Left renal pelvis (tissue), 4 donors: ENCODE results near the gene GJA5. TPM values are rescaled to one million over a fixed set of nuclear protein-coding genes. Genes with fewer than 3 reads are reported as not detected.

Source experiments
- DNase-seq, 4 donors: peaks; one replicate each; pipeline ENCODE4 v3.0.0-alpha.2; 2013; ENCODE audit warnings: low read depth in 4 of 4, low spot score in 3 of 4
- polyA plus RNA-seq, 4 donors: library from polyadenylated mRNA; unstranded; fragments of 120-200 nt; gene quantifications; one replicate each; pipeline ENCODE4 v1.2.1, GENCODE V29; 2013; ENCODE audit not compliant: insufficient read length in 4 of 4

Gene GJA5
- polyA plus RNA-seq = 10 to 100 TPM; 10.7 to 29.6 (median 22.4) TPM

DNA sequence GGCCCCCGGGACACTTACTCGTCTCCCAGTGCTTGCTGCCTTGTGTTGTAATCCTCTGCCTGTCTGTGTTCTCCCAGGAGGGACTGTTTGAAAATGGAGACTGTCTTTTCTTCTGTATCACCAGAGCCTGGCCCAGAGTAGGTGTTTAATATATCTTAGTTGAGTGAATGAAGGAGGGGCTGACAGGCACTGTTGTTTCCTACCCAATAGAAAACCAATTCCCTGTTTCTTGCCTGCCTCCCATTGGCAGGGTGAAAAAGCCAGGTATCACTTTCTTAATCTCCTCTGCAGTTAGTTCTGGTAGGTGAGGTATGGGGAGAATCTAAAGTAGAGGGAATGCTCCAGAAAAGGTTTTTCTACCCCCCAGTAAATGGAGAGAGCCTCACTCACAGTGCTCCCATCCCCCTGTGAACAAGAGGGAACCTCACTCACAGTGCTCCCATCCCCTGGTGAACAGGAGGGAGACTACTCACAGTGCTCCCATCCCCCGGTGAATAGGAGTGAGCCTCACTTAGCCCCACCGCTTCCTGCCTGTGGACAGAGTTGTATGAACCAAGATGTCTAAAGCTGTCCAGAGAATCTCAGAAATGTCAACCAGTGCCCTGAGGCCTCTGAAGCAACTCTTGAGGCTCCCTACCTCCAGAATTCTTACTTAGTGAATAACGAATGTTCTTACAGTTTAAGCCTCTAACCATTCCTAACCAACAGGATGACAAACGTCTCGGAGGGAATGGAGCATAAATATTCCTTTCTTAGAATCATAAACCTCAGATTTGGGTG, at the start of gene GJA5:
Gene GJA5, minus strand, starts transcription at position 122 of the 780 bp plus-strand sequence. CDS start 1,364 bp downstream, outside the sequence.
- DNase-seq = no peak

DNA sequence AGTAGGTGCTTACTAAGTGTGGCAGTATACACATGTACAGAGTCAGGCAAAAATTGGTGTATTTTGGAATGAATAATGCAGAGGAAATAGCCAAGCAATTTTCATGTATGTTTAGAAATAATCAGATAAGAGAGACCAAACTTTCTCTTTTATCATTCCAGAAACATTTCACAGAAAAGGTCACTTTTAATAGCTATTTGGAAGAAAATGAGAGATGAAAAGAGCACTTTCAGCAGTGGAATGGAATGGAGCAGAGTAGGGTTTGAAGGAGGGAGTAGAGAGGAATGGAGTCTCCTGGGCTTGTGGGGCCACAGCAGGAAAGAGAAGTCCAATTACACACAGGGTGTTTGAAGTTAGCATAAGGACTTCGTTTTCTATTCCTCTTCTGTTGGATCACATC, 48.8 kb upstream of the GJA5 start:
- no peak for DNase-seq

DNA sequence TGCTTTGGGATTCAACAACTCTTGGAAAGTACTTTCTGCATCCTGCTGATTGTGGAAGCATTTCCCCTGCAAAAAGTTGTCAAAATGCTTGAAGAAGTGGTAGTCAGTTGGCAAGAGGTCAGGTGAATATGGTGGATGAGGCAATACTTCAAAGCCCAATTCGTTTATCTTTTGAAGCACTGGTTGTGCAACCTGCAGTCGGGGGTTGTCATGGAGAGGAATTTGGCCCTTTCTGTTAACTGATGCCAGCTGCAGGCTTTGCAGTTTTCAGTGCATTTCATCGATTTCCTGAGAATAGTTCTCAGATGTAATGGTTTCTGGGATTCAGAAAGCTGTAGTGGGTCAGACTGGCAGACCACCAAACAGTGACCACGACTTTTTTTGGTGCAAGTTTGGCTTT, 47.6 kb upstream of the GJA5 start:
- DNase-seq = no peak

GRCh38 chr1:147807405-147807804, 47.0 kb upstream of the GJA5 start:
- DNase-seq = no peak

DNA sequence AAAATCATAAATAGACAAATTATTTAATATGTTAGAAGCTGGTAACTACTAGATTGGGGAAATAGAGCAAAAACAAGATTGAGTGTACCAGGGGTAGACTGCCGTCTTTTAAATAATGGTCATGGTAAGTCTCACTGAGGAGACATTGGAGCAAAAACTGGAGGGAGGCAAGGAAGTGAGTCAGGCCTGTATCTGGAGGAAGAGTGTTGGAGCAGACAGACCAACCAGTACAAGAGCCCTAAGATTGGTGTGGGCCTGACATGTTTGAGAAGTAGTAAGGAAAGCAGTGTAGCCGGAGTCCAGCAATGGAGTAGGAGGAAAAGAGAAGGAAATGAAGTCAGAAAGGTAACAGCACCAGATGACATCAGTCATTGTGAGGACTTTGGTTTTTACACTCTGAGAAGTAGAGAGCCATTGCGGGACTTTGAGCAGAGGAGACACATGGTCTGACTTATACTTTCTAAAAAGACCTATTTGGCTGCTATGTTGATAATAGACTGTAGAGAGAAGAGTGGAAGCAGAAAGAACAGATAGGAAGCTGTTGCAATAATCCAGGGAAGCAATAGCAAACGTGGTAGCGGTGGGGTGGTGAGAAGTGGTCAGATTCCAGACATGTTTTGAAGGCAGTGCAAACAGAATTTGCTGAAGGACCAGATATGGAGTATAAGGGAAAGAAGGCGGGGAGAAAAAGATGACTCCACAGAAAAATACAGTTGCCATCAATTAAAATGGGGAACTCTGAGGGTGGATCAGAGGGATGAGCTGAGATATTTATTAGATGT, 44.7 kb upstream of the GJA5 start:
- no peak for DNase-seq

DNA sequence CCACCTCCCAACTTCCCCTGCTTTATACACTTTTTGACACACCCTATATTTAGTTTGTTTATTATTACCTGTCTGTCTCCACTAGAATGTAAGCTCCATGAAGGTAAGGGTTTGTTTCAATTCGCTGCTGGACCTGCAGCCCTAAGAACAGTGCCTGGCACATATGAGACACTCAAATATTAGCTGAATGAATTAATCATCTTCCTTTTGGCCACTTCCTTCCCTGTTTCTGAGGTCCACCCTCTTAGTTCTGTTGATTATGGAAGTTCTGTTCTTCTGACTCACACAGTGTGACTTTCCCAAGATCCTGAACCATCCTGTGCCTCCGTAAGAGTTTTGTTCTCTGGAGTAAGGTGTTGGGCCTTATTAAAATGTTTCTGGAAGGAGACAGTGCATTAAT, 40.4 kb upstream of the GJA5 start:
- no peak for DNase-seq

- no peak for DNase-seq
These were observed 38.3 kb upstream of the GJA5 start for GRCh38 chr1:147798731-147799130.

- DNase-seq = no peak
These were observed 34.2 kb upstream of the GJA5 start for GRCh38 chr1:147794570-147794969.

DNA sequence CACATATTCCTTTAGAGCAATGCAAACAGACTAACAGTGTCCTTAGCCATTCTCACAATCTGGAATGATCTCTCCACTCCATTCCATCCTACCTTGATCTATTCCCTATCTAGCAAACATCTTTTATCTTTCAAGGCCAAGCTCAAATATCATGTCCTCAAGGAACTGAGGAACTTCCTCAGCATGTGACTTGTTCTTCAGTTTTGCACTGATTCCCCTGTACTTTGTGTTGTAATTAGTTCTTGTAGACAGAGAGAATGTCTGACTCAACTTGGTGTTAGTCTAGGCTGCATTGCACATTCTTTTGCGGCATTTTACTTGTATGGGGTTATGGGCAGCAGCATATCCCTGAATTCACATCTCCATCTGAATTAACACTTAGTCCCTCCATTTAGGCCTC, 31.5 kb upstream of the GJA5 start:
- no peak for DNase-seq

GRCh38 chr1:147787765-147788164, 27.4 kb upstream of the GJA5 start:
- DNase-seq = no peak

DNA sequence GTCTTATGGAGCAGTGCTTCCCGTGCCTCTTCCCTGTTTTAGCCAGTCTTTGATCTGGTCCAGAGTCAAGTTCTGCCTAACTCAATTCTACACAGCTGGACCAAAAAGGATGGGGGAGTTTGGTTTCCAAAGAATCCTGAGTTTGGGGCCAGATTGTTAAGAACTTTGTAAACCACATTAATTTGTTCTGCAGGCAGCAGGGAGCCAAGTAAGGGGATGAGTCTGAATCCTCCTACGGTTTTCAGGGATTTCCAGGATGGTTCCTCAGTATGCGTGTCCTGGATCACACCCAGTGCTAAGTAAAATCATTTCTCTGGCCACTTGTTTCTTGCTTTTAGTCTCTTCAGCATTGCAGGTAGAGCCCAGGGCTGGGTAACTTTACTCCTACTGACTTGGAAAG, 26.1 kb upstream of the GJA5 start:
- no peak for DNase-seq

DNA sequence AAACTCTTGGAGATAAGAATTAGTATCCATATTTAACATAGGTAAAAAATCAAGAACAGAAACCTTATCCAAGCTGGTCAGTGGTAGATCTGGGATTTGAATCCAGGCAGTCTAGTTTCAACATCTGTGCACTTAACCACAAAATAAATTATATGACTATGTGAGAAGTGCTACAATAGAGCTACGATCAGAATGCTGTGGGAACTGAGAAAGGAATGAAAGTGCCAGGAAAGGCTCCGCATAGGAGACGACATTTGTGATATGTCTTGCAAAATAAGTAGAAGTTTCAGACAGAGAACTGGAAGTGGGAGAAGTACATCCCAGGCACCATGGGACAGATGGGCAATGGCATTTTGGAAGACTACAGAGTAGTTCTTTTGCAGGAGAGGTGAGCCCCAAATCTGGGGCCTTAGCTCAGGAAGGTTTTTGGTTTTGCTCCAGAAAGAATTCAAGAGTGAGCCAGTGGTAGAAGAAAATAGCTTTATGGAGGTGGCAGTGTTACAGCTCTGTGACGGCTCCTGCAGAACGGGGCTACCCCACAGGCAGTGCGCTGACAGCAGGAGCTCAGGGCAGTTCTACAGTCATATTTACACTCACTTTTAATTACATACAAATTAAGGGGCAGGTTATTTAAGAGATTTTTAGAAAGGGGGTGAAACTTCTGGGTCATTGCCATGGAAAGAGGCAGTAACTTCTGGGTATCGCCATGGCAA, 25.5 kb upstream of the GJA5 start:
- no peak for DNase-seq

GRCh38 chr1:147784941-147785340, 24.5 kb upstream of the GJA5 start:
- DNase-seq = no peak

GRCh38 chr1:147781056-147781471, 20.7 kb upstream of the GJA5 start:
- no peak for DNase-seq

GRCh38 chr1:147777694-147778093, 17.3 kb upstream of the GJA5 start:
- no peak for DNase-seq

- no peak for DNase-seq
These were observed 12.9 kb upstream of the GJA5 start for GRCh38 chr1:147773215-147773715.

- DNase-seq = no peak
These were observed 12.2 kb upstream of the GJA5 start for GRCh38 chr1:147772570-147772969.

DNA sequence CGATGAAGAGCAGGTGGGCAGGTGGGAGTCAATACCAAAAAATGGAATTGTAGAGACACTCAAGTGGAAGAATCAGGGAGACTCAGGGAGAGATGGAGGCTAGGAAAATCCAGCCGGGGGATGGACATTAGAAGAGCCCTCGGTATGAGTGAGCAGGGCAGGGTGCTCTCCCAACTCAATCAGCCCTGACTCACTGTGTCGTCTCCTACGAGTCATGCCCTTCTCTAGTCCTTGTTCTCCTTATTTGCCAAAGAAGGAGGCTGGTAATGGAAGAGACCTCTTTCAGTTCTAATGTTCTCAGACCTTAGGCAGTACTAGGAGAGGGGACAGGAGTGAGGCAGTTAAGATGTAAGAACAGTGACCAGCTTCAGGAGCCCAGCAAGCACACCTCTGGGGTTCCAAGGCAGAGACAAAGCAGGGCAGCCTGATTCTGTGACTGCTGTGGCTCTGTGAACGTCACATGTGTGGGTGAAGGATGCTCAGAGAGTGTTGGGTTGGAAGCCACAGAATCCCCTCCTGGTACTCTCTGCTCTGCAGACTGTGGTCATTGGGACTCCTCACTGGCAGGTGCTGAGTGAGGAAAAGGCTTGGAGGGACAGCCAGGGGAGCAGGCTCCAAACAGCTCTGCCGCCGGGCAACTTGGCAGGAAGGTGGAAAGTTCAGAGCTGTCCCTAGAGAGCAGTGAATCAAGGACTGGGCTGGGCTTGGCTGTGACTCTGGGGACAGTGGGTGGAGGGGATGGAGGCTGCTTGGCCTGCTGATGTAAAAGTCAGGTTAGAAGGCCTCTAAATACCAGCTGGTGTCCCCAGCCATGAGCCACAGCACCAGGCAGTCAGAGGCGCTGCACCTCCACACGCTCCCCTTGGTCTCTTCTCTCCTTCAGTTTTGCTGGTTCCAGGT, 11.1 kb upstream of the GJA5 start:
- no peak for DNase-seq

GRCh38 chr1:147769106-147769505, 8.7 kb upstream of the GJA5 start:
- DNase-seq = no peak

DNA sequence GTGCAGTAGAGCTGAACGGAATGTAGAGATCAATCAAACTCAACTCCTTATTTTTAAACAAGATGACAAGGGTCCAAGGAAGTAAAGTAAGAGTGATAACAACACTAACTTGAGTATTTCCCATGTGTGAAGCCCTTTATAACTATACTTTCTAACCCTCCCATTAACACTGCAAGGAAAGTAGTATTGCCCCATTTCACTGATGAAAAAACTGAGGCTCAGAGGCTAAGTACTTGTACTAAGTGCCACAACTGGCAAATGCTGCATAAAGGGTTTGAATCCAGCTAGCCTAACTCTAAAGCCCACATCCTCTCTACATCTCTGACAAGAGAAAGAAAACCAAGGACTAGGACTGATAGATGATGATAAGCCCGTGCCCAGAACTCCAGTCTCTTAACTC, 8.2 kb upstream of the GJA5 start:
- no peak for DNase-seq
